GM12874 (cell line): ENCODE results near the gene SDK2.

Source experiments
- TF ChIP-seq, protein P1 (sequence below): IDR thresholded peaks from 2 replicates; pipeline ENCODE4 v1.5.1; 2011; ENCODE audit warnings: low read depth, mild to moderate bottlenecking, control low read depth, low read length, moderate library complexity; ENCODE audit not compliant: insufficient read depth

Gene SDK2

DNA sequence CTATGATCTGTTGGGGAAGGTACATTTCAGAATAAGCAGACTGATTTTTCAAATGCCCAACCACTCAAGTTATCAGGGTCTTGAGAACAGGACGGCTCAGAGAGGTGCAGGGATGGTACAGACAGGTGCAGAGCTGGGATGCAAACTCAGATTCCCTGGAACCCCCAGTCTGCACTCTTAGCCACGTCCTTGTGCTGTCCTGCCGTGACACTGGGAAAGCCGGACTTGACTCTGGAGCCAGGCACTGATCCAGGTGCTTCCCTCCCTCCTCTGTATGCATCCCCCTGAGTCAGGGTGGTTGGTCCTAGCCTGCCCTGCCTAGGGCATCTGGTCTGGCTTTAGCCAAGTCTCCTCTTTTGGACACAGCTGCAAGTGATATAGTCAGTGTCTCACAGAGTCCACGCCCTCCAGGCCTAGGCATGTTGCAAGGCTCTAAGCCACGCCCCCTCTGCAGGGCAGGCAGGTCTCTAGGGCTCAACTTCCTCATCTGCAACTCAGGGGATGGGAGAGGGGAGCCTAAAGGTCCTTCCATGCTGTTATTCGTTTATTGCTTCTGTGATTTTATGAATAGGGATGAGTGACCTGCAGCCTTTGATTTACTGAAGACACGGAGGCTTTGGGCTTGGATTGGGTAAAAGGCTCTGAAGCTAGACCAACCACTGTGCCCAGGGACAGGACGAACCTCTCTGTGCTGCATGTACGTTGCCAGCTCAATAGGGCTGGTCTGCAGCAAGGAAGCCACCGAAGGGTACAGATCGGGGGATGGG is 97.3 kb downstream of the SDK2 start:
- TF ChIP-seq, protein P1, sequence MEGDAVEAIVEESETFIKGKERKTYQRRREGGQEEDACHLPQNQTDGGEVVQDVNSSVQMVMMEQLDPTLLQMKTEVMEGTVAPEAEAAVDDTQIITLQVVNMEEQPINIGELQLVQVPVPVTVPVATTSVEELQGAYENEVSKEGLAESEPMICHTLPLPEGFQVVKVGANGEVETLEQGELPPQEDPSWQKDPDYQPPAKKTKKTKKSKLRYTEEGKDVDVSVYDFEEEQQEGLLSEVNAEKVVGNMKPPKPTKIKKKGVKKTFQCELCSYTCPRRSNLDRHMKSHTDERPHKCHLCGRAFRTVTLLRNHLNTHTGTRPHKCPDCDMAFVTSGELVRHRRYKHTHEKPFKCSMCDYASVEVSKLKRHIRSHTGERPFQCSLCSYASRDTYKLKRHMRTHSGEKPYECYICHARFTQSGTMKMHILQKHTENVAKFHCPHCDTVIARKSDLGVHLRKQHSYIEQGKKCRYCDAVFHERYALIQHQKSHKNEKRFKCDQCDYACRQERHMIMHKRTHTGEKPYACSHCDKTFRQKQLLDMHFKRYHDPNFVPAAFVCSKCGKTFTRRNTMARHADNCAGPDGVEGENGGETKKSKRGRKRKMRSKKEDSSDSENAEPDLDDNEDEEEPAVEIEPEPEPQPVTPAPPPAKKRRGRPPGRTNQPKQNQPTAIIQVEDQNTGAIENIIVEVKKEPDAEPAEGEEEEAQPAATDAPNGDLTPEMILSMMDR = no peak

- TF ChIP-seq, protein P1 = no peak
Measured at GRCh38 chr17:73546114-73546513, 98.1 kb downstream of the SDK2 start.

- TF ChIP-seq, protein P1 = no peak
Measured at GRCh38 chr17:73545109-73546032, 98.9 kb downstream of the SDK2 start.

DNA sequence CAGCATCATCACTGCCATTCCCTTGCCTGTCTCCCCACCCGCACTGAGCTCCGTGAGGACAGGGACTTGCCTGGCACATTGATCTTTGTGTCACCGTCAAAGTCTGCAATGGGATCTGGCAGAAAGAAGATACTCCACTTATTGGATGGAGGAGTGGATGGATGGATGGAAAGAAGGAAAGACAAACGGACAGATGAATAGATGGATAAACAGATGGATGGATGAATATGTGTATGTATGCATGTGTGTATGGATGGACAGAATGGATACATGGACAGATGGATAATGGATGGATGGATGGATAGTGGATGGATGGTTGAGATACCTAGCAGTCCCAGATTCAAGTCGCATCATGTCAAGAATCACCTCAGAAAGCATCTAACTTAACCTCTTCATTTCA is 99.9 kb downstream of the SDK2 start:
- TF ChIP-seq, protein P1 = no peak

GRCh38 chr17:73542323-73542722 is 101.9 kb downstream of the SDK2 start:
- TF ChIP-seq, protein P1 = no peak

- TF ChIP-seq, protein P1 = no peak
Measured at GRCh38 chr17:73541561-73541981, 102.7 kb downstream of the SDK2 start.

DNA sequence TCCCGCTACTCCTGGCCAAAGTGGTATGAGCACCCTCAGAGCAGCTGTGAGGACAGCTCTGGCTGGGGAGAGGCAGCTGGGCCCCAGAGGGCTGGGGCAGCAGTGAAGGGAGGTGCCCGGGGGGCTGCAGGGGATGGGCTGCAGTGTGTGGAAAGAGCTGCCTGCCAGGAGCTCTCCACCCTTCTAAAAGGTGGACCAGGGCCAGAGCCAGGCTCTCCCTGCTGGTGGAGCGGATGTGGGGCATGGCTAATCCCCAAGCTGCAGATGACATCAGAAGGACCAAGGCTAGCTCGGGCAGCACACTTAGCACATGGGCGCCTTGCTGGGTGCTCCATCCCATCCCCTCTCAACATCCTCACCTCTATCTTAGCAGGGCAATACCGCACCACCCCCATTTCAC is 103.1 kb downstream of the SDK2 start:
- TF ChIP-seq, protein P1 = no peak
